HG03066 (cell line): ENCODE data around the gene XDH.

Source experiments
- ATAC-seq: cut with Tn5 transposase; IDR thresholded peaks from one replicate; pipeline ENCODE4 v1.9.1; 2021; ENCODE audit warnings: low read depth; ENCODE audit not compliant: unreplicated experiment

Gene XDH

DNA sequence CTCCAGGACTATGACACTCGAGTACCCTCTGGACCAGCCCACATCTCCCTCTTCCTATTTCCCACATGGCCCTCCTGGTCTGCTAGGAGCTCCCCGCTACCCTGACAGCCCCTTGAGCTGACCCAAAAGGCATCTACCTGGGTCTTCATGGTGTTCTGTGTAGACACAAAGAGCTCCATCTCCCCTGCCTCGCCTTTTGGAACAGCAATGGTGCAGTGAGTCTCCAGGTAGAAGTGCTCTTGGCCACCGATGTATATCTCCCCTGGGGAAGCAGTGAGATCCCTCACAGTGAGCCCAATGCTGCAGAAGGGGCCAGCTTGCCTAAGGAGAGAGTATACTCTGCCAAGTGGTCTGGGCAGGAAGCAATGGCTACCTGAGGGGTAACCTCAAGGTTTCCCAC is 47.8 kb downstream of the XDH start:
- ATAC-seq = no peak

GRCh38 chr2:31365834-31366505 is 48.6 kb downstream of the XDH start:
- ATAC-seq = no peak

DNA sequence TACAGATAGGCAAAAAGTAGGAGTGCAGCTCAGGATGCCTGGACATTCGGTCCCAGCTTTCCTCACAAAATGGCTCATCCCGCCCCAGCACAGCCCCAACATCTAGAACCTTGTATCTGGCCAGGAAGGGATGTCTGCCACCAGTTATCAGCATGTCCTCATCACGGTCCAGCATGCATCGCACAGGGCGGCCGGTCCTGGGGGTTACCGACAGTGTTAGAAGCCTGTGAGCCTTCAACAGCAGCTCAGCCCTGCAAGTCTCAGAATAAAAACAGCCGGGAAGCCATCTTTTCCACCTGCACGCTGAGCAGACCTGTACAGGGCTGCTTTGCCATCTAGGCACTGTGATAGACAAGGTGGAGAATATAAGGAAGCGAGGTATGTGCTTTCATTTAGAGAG is 49.2 kb downstream of the XDH start:
- ATAC-seq = no peak

- no peak for ATAC-seq
Observed at GRCh38 chr2:31363956-31364750, 50.4 kb downstream of the XDH start.

DNA sequence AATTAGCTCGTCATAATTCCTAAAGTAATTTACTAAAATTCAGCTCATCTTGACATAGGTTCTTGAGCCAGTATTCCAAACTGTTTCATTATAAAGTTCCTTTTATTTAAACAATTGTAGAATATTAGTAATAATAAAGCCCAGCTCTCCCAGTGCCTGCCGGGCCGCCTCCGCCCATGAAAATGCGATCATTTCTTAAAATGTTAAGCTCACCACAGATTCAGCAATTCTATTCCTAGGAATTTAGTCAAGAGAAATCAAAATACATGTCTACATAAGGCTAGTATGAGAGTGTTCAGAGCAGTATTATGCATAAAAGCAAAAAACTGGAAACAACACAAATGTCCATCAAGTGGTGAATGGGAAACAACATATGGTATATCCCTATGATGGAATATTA is 52.0 kb downstream of the XDH start:
- no peak for ATAC-seq

DNA sequence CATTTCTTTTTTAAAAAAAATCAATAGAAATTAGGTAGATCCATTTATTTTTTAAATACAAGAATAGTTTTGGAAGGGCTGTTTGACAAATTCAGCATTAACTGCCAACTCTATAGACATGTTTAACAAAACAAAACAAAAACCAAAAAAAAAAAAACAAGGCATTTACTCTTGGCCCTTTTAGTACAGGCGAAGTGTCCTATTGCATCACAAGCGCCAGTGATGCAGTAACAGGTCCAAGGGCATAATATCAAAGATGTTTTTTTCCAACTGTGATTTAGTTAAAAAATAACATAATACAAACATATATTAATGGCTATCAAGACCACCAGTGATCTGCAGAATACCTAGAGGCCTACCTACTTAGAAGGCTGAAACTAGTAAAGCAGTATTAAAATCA is 55.3 kb downstream of the XDH start:
- no peak for ATAC-seq

- ATAC-seq = no peak
Observed at GRCh38 chr2:31354837-31355236, 59.7 kb downstream of the XDH start.

DNA sequence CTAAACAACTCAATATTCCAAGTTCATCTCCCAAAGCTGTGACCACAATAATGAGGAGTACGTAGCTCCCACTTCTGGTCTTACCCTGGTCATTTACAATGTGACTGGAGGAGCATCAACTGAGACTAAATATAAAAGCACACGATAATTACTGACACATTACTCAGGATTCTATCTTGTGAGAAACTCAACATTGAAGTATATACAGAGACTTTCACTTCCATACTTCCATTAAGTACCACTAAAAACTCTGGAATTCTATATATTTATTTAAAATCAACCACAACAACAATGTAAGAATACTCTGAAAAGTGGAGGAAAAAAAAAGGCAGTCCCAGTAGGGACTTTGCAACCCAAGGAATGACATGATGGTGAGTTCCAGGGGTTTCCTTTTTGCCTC is 61.4 kb downstream of the XDH start:
- no peak for ATAC-seq

- ATAC-seq = no peak
Observed at GRCh38 chr2:31349684-31350083, 64.9 kb downstream of the XDH start.

GRCh38 chr2:31349160-31349559 is 65.4 kb downstream of the XDH start:
- no peak for ATAC-seq

DNA sequence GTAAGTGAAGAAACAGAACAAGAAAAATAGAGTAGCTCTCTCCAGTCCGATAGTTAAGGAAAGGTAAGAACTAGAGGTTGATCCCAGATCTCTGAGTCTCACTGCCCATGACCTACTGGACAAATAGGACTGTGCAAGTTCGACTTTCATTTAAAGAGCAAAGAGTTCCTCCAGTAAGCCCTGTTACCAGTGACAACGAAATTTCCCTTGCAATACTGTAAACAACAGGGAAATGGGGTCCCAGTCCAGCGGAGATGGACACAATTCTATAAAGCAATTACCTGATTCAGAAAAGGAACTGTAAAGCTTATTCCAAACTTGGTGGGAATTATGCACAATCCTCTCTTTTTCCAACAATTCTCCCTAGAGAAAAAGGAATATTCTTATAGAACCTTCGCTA is 65.9 kb downstream of the XDH start:
- ATAC-seq = no peak

DNA sequence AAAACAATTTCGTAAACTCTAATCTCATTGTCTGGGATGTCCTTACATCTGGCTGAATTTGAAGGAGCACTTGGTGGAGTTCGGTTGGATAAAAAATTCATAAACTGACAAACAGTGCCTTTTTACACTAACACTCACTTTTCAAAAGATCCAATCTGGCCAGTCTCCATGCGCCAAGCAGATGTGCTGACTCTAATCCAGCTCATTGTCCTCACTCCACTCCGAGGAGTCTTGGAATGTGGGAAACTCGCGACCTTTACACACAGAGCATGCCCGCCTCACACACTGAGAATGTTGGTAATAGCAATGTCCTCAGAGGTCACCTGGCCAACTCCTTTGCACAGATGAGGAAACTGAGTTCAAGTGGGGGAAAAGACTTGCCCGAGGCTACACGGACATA is 66.8 kb downstream of the XDH start:
- ATAC-seq = no peak

DNA sequence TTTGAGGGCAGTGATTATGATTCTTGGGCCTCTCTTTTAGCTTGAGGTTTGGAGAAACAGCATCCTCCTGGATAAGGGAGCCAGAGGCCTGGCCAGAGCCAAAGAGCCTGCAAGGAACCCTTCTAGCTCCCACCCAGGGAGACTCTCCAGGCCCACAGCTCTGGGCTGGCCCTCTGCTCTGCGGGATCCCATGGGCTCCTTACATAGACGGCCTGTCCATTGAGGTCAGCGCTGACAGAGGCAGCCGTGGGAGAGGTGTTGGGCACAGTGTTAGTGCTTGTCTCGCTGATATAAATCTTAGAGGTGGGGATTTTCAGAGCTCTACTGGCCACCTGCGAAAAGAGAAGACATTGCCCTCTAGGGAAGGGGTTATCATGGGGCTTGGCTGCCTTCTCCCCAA is 67.2 kb downstream of the XDH start:
- ATAC-seq = no peak

GRCh38 chr2:31344447-31344846 is 70.1 kb downstream of the XDH start:
- ATAC-seq = no peak

- ATAC-seq = no peak
Observed at GRCh38 chr2:31341351-31341750, 73.2 kb downstream of the XDH start.

- ATAC-seq = no peak
Observed at GRCh38 chr2:31339696-31340095, 74.8 kb downstream of the XDH start.

DNA sequence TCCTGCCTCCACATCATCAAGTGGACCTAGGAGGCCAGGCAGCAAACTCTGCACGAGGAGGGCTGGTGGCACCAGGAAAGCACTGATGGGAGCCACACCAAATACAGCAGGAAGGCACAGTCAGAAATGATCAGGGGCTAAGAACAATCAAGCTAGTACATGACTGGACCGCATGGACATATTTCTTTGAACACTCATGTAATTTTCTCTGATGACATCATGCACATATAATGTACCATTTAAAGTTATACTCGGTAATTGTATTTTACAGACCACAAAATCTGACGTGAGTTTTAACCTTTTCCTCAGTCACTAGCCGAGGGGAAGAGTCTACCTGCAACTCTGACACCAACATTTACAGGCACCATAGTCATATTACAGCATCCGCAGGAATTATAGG is 76.7 kb downstream of the XDH start:
- no peak for ATAC-seq

DNA sequence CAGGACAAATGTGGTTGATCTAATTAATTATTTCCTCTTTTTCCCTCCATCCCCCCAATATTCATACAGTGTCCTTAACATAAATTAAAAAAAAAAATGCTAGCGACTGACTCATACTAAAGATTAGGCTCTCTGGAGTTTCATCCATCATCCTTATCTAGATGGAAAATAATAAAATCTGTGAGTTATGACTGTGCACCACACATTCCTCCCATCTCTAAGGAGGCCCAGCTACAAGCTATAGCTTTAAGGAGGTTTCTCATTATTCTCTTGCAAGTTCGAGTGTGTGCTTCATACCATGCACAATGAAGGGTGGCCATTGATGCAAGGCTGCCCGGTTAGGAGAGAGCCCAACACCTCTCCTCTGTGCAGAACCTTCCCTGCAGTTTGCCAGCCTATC is 77.3 kb downstream of the XDH start:
- no peak for ATAC-seq

DNA sequence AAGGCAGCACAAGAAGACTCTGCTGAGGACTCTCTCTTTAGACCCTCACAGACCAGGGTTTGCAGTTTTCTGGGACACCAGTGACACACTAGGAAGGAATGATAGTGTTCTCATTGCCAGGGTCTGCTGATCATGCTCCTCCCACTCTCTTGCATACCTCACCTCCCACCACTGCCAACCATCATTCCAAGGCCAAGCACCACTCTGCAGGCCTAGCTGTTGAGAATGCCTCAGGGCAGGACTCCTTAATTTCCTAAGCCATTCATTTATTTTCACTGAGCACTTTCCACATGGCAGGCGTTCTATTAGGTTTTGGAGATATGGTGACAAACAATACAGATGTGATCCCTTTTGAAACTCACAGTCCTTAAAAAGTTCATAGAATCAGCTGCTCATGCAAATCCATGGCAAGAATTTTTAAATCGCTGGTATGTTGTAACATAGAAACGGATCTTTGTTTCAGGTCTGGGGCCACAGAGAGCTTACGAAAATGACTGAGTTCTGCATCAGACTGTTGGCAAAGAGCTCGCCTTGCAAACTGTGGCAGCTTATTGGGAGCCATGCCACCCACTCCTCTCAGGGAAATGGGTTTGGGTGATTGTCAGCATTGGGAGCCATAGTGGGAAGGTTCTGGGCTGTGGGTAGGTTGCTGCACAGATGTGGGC is 78.5 kb downstream of the XDH start:
- no peak for ATAC-seq

GRCh38 chr2:31334311-31335026 is 80.1 kb downstream of the XDH start:
- ATAC-seq = no peak

DNA sequence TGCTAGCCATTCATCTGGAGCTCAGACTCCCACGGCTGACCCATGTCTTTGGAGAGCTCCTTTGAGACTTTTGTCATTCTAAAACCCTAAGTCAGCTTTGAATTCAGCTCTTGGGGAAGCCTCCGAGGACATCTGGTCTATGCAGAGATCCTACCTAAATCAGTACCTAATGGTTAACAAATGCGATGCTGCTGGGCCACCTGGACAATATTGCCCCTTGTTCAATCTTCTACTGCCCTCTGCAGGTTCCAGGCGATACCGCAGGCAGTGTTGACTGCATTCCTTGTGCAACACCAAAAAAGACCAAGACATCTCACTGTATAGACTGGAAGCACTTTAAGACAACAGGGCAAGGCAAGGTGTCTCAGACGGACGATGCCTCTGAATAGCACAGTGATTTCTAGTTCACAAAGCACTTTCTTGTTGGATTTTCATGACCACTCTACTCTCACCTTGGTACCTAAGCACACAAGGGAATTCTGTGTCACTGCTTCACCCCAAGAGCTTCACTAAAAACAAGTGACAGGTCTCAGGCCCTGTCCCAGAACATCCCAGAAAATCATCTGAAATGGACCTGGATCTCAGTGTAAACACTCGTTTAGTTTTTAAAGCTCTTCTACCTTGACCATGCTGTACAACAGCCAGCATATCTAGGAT is 80.9 kb downstream of the XDH start:
- ATAC-seq = peak; percentile 89
